Skeletal muscle cell (primary cell): ENCODE data around the gene PRDX1.
"Not testable (repeated sequence)": the region's sequence is repeated elsewhere in the genome, so short reads cannot be mapped to it uniquely, and the experiment has no call there.

Source experiments
- DNase-seq: peaks from one replicate; pipeline ENCODE4 v3.0.0-alpha.2; 2010; ENCODE audit warnings: low read depth
- H3K4me3 ChIP-seq: 2 replicates; pipeline ENCODE4 v1.5.1; 2011; ENCODE audit warnings: low read depth, mild to moderate bottlenecking, control low read depth, low read length, moderate library complexity

PRDX1 gene

GRCh38 chr1:45508295-45509151, 13.2 kb downstream of the PRDX1 start:
- DNase-seq = no peak
- no peak overlapping the region for H3K4me3 ChIP-seq

GRCh38 chr1:45507893-45508292, 13.8 kb downstream of the PRDX1 start:
- no peak overlapping the region for H3K4me3 ChIP-seq
- no peak for DNase-seq

- DNase-seq = no peak
- no peak overlapping the region for H3K4me3 ChIP-seq
Observed at GRCh38 chr1:45507195-45507594, 14.5 kb downstream of the PRDX1 start.

GRCh38 chr1:45503462-45504360, 18.0 kb downstream of the PRDX1 start:
- no peak overlapping the region for H3K4me3 ChIP-seq
- DNase-seq = no peak

GRCh38 chr1:45501505-45501859, 20.2 kb downstream of the PRDX1 start:
- DNase-seq = no peak
- no peak overlapping the region for H3K4me3 ChIP-seq

- H3K4me3 ChIP-seq = peak overlapping the region; percentile 87
- DNase-seq = no peak
Observed at GRCh38 chr1:45499415-45499769, 22.3 kb downstream of the PRDX1 start.

GRCh38 chr1:45498279-45498678, 23.4 kb downstream of the PRDX1 start:
- DNase-seq = no peak
- no peak overlapping the region for H3K4me3 ChIP-seq

- H3K4me3 ChIP-seq = no peak overlapping the region
- no peak for DNase-seq
Observed at GRCh38 chr1:45493116-45493697, 28.5 kb downstream of the PRDX1 start.

- no peak for DNase-seq
- no peak overlapping the region for H3K4me3 ChIP-seq
Observed at GRCh38 chr1:45492691-45493090, 29.0 kb downstream of the PRDX1 start.

GRCh38 chr1:45491487-45492260, 30.0 kb downstream of the PRDX1 start:
- peak overlapping the region; percentile 80 for H3K4me3 ChIP-seq

GRCh38 chr1:45490626-45491486, 30.8 kb downstream of the PRDX1 start, which contains the start of gene TESK2:
TSS of gene TESK2 (minus strand) at chr1:45491163. CDS start at chr1:45457785, 33,378 bp downstream.
- peak; percentile 98 for DNase-seq
- H3K4me3 ChIP-seq = peak within 1 kb of the TSS; percentile 80

More at GRCh38 chr1:45491487-45492260, 30.0 kb downstream of the PRDX1 start:
- no peak for DNase-seq

- DNase-seq = no peak
Observed at GRCh38 chr1:45490121-45490625, 31.5 kb downstream of the PRDX1 start.

GRCh38 chr1:45489379-45489778, 32.3 kb downstream of the PRDX1 start:
- not testable (repeated sequence) for DNase-seq, H3K4me3 ChIP-seq

More at GRCh38 chr1:45490121-45490625, 31.5 kb downstream of the PRDX1 start:
- H3K4me3 ChIP-seq = peak overlapping the region; percentile 80

- H3K4me3 ChIP-seq = no peak overlapping the region
- DNase-seq = no peak
Observed at GRCh38 chr1:45488666-45489377, 32.9 kb downstream of the PRDX1 start.

GRCh38 chr1:45485949-45486348, 35.7 kb downstream of the PRDX1 start:
- DNase-seq = no peak
- H3K4me3 ChIP-seq = no peak overlapping the region

GRCh38 chr1:45479039-45479748, 42.5 kb downstream of the PRDX1 start:
- DNase-seq = no peak
- no peak overlapping the region for H3K4me3 ChIP-seq
